ENCODE data around the gene AK5. TPM values are rescaled to one million over a fixed set of nuclear protein-coding genes. Genes with fewer than 3 reads are reported as not detected.

The AK5 gene
- total RNA-seq, 4 donors from 2014 or later = 0.79 to 4.1 TPM; not detected in 2

DNA sequence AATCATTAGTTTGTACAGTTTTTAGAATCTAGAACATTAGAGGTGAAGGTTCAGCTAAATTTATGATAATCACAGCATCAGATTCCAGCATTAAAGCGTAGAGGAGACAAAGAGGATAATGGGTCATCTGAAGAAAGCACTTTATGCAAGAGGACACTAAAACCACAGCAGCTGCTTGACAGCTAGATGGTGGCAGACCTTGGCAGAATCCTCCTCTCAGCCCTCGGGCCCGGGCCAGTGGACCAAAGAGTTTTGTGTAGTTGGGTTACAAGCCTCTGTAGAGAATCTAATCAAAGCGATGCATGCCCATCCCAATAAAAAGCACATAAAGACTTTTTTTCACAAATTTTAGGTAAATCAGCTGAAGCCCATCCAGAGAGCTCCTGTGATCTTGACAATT, 59.4 kb downstream of the AK5 start:
- H3K27ac ChIP-seq = no peak overlapping the region
- no peak for DNase-seq
- TF ChIP-seq, protein P1, sequence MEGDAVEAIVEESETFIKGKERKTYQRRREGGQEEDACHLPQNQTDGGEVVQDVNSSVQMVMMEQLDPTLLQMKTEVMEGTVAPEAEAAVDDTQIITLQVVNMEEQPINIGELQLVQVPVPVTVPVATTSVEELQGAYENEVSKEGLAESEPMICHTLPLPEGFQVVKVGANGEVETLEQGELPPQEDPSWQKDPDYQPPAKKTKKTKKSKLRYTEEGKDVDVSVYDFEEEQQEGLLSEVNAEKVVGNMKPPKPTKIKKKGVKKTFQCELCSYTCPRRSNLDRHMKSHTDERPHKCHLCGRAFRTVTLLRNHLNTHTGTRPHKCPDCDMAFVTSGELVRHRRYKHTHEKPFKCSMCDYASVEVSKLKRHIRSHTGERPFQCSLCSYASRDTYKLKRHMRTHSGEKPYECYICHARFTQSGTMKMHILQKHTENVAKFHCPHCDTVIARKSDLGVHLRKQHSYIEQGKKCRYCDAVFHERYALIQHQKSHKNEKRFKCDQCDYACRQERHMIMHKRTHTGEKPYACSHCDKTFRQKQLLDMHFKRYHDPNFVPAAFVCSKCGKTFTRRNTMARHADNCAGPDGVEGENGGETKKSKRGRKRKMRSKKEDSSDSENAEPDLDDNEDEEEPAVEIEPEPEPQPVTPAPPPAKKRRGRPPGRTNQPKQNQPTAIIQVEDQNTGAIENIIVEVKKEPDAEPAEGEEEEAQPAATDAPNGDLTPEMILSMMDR (IDR thresholded peaks at IDR 0.05) = no peak
- TF ChIP-seq POLR2A (IDR thresholded peaks at IDR 0.05) = no peak
- TF ChIP-seq EP300 (IDR thresholded peaks at IDR 0.05; ENCODE audit: low read depth) = no peak
- TF ChIP-seq POLR2AphosphoS5 (IDR thresholded peaks at IDR 0.05) = no peak
- in situ Hi-C loops (cut with MboI; ENCODE audit: low pct_ligation_motif_present in 1 of 4, low pct_unique_long_range_greater_than_20kb in 1 of 4, low sequenced_read_pairs in 3 of 4) (no loop called here), intact Hi-C loops (cut with DNase I; ENCODE audit: low total_unique reads) (no loop called here)
- no peak overlapping the region for H3K4me3 ChIP-seq
- H3K36me3 ChIP-seq = no peaks in the 10 kb centered on the region
- H3K4me1 ChIP-seq = no peaks in the 10 kb centered on the region
- no peaks in the 10 kb centered on the region for H3K27me3 ChIP-seq
- H3K9me3 ChIP-seq = no peaks in the 10 kb centered on the region
- 94 to 100% methylated on average over 1 to 4 of the region's 4 CpGs for WGBS, 2 donors (ENCODE audit: low coverage in 1 of 2)

DNA sequence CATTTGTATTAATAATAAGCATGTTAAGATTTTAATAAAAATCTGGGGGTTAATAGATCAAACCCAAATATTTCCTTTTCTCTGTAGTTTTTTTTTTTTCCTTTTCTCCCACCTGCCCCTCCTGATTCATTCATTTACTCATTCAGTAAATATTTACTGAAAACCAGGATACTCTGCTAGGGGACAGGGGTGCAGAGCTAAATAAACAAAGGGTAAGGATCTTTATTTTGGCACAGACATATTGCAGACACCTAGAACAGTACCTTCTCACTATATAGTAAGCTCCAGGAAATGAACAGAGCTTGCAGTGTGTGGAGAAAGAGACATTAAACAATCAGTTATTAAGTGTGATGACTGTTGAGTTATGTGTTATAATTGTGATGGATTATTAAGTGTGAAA, 60.9 kb downstream of the AK5 start:
- intact Hi-C loops (cut with DNase I; ENCODE audit: low total_unique reads) (no loop called here), in situ Hi-C loops (cut with MboI; ENCODE audit: low pct_ligation_motif_present in 1 of 4, low pct_unique_long_range_greater_than_20kb in 1 of 4, low sequenced_read_pairs in 3 of 4) (no loop called here)
- Histone ChIP-seq H3K9me3 (no peaks in the 10 kb centered on the region), H3K36me3 (no peaks in the 10 kb centered on the region), H3K27me3 (no peaks in the 10 kb centered on the region), H3K4me3 (no peak overlapping the region), H3K27ac (no peak overlapping the region), H3K4me1 (no peaks in the 10 kb centered on the region)
- no peak for DNase-seq
- TF ChIP-seq POLR2AphosphoS5 (IDR thresholded peaks at IDR 0.05) (no peak), POLR2A (IDR thresholded peaks at IDR 0.05) (no peak), EP300 (IDR thresholded peaks at IDR 0.05; ENCODE audit: low read depth) (no peak)
- TF ChIP-seq, protein P1 (IDR thresholded peaks at IDR 0.05) = no peak

DNA sequence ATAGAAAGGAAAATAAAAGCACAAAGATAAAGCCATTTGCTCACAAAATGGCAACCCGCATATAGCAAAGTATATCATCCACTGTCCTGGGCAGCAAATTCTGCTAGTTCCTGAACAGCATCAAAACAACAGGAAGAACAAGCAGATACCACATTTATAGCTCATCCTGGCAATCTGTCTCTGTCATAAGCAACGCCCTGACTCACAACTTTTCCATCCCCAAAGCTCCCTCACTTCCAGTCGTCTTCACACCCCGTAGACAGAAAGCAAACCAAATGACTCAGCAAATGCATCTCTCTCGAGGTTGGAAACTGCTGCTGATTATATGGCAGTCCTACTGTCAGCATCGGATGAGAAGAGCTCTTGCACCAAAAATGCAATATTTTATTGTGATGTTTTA, 65.8 kb downstream of the AK5 start:
- Histone ChIP-seq H3K9me3 (no peaks in the 10 kb centered on the region), H3K27me3 (no peaks in the 10 kb centered on the region), H3K27ac (no peak overlapping the region), H3K4me1 (no peaks in the 10 kb centered on the region), H3K36me3 (no peaks in the 10 kb centered on the region), H3K4me3 (no peak overlapping the region)
- 48 to 51% methylated on average over 6 of the region's 6 CpGs for WGBS, 2 donors (ENCODE audit: low coverage in 1 of 2)
- intact Hi-C loops (cut with DNase I; ENCODE audit: low total_unique reads) = no loop called here
- in situ Hi-C loops (cut with MboI; ENCODE audit: low pct_ligation_motif_present in 1 of 4, low pct_unique_long_range_greater_than_20kb in 1 of 4, low sequenced_read_pairs in 3 of 4) = no loop called here
- DNase-seq = no peak
- TF ChIP-seq POLR2A (IDR thresholded peaks at IDR 0.05) (no peak), EP300 (IDR thresholded peaks at IDR 0.05; ENCODE audit: low read depth) (no peak), POLR2AphosphoS5 (IDR thresholded peaks at IDR 0.05) (no peak)
- TF ChIP-seq, protein P1 (IDR thresholded peaks at IDR 0.05) = no peak

DNA sequence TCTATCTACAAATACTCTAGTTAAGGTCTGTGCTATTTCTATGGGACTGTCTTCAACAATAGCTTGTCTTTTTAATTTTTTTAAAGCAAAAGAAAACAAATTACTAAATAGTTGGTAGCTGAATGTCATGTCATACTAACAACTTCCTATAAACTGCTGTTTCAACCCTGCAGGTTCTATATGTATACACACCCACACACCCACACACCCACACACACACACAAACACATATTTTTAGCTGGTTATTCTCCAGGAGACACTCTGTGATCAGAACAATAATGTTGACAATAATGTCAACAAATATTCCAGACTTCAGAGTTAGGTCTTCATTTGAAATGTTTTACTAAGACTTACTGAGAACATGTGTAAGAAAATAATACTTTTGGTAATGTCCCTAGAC, 66.7 kb downstream of the AK5 start:
- TF ChIP-seq, protein P1 (IDR thresholded peaks at IDR 0.05) = no peak
- TF ChIP-seq POLR2AphosphoS5 (IDR thresholded peaks at IDR 0.05) = no peak
- no peak for TF ChIP-seq POLR2A (IDR thresholded peaks at IDR 0.05)
- TF ChIP-seq EP300 (IDR thresholded peaks at IDR 0.05; ENCODE audit: low read depth) = no peak
- Histone ChIP-seq H3K36me3 (no peaks in the 10 kb centered on the region), H3K9me3 (no peaks in the 10 kb centered on the region), H3K27ac (no peak overlapping the region), H3K4me1 (no peaks in the 10 kb centered on the region), H3K4me3 (no peak overlapping the region), H3K27me3 (no peaks in the 10 kb centered on the region)
- DNase-seq = no peak
- in situ Hi-C loops (cut with MboI; ENCODE audit: low pct_ligation_motif_present in 1 of 4, low pct_unique_long_range_greater_than_20kb in 1 of 4, low sequenced_read_pairs in 3 of 4) (no loop called here), intact Hi-C loops (cut with DNase I; ENCODE audit: low total_unique reads) (no loop called here)

Measured in transverse colon (tissue), 4 donors.